Adrenal gland (tissue), 5 donors: Measurements from ENCODE around the gene WDSUB1.

ENCODE experiments used
- CTCF ChIP-seq, 6 experiments: fragments of 450-650 bp in 4 of 6; fragments of 200-600 bp in 2 of 6; sonication (generic) in 1 of 6; IDR thresholded peaks; 1 replicate in 5 of 6; 2 replicates in 1 of 6; pipeline versions ENCODE4 v1.5.1 to v1.8.0; 2016 to 2021; ENCODE audit warnings: antibody characterized with exemption in 6 of 6, mild to moderate bottlenecking in 2 of 6, moderate library complexity in 1 of 6
- POLR2A ChIP-seq, 2 donors: fragments of 450-650 bp; IDR thresholded peaks; one replicate each; pipeline ENCODE4 v1.6.1; 2017; ENCODE audit warnings: antibody characterized with exemption in 2 of 2, mild to moderate bottlenecking in 2 of 2, moderate library complexity in 1 of 2
- donor health status: DM: no; HTN: no; CAD: no.

GRCh38 chr2:159213296-159213695, 73.2 kb downstream of the WDSUB1 start:
- TF ChIP-seq POLR2A (IDR thresholded peaks at IDR 0.05) = no peak
- no peak for TF ChIP-seq CTCF (IDR thresholded peaks at IDR 0.05)
